Ishikawa (cell line): Measurements from ENCODE around the gene TOR1AIP2.

Experiments
- CREB1 ChIP-seq: IDR thresholded peaks from 2 replicates; pipeline ENCODE4 v1.6.1; 2012; ENCODE audit warnings: low read depth
- EP300 ChIP-seq: IDR thresholded peaks from 2 replicates; pipeline ENCODE4 v1.6.1; 2012; ENCODE audit warnings: borderline replicate concordance
- FOXM1 ChIP-seq: IDR thresholded peaks from 2 replicates; pipeline ENCODE4 v1.6.1; 2012; ENCODE audit warnings: low read depth, borderline replicate concordance
- RAD21 ChIP-seq: IDR thresholded peaks from 2 replicates; pipeline ENCODE4 v1.6.1; 2012; ENCODE audit warnings: low read depth
- REST ChIP-seq: IDR thresholded peaks from 2 replicates; pipeline ENCODE4 v1.6.1; 2012; ENCODE audit warnings: low read depth, mild to moderate bottlenecking
- TAF1 ChIP-seq: IDR thresholded peaks from 2 replicates; pipeline ENCODE4 v1.6.1; 2012; ENCODE audit warnings: low read depth, mild to moderate bottlenecking
- YY1 ChIP-seq: IDR thresholded peaks from 2 replicates; pipeline ENCODE4 v1.6.1; 2012; ENCODE audit warnings: low read depth
- TF ChIP-seq, protein P1 (sequence below): IDR thresholded peaks from 2 replicates; pipeline ENCODE4 v1.6.1; 2012

DNA sequence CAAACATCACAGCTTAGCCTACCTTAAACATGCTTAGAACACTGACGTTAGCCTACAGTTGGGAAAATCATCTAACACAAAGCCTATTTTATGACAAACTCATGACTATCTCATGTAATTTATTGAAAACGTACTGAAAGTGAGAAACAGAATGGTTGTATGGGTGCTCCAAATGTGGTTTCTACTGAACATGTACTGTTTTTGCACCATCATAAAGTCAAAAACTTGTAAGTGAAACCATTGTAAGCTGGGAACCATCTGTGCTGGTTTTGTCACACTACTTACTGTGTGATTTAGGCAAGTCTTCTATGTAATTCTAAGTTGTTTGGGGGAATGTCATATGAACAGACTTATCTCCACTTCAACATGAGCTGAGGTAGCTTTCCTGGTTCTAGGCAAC is 55.5 kb downstream of the TOR1AIP2 start:
- TF ChIP-seq TAF1: no peak
- TF ChIP-seq YY1: no peak
- TF ChIP-seq EP300: no peak
- no peak for TF ChIP-seq RAD21
- TF ChIP-seq REST: no peak
- TF ChIP-seq, protein P1, sequence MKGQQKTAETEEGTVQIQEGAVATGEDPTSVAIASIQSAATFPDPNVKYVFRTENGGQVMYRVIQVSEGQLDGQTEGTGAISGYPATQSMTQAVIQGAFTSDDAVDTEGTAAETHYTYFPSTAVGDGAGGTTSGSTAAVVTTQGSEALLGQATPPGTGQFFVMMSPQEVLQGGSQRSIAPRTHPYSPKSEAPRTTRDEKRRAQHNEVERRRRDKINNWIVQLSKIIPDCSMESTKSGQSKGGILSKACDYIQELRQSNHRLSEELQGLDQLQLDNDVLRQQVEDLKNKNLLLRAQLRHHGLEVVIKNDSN: no peak
- no peak for TF ChIP-seq CREB1
- no peak for TF ChIP-seq FOXM1
